Endothelial cell of umbilical vein (primary cell): Measurements from ENCODE around the gene TMEM229B. TPM values are rescaled to one million over a fixed set of nuclear protein-coding genes. Genes with fewer than 3 reads are reported as not detected.

Source experiments
- BruUV-seq: library from RNA; stranded (reverse); fragments of 400-500 nt; replicated peaks from 2 replicates; lab custom pipeline; 2021; lab: Mats Ljungman, UMichigan
- CTCF ChIA-PET: fragments of 300-600, 350-600 bp; sonication (Branson Sonifier 250); formaldehyde crosslinking; loops from one replicate; lab custom pipeline; 2021; ENCODE audit warnings: antibody characterized with exemption, inconsistent platforms; lab: Charles Lee
- POLR2A ChIA-PET: fragments of 300-600, 350-600 bp; sonication (Branson Sonifier 250); formaldehyde crosslinking; loops from one replicate; lab custom pipeline; 2021; ENCODE audit warnings: antibody characterized with exemption, inconsistent platforms; lab: Charles Lee
- DNase-seq: peaks from one replicate; pipeline ENCODE4 v3.0.0-alpha.2; 2011; ENCODE audit warnings: low read depth, low spot score
- FAIRE-seq: peaks from 2 replicates; lab custom pipeline; 2011; peaks lifted over from hg19 to GRCh38; lab: Jason Lieb, UNC
- H2AFZ ChIP-seq: 2 replicates; pipeline ENCODE4 v1.6.0; 2012; ENCODE audit warnings: low read depth, low read length, control low read depth, inconsistent platforms
- H3K27ac ChIP-seq: 2 replicates; pipeline ENCODE4 v1.5.1; 2011; ENCODE audit warnings: low read depth, mild to moderate bottlenecking, control low read depth, low read length, moderate library complexity; ENCODE audit not compliant: insufficient read depth
- H3K27me3 ChIP-seq, 2 experiments: 2 replicates each; pipeline versions ENCODE4 v1.6.0 to v1.6.1; 2011; ENCODE audit warnings: low read length in 2 of 2, mixed read lengths in 1 of 2; ENCODE audit not compliant: control insufficient read depth in 2 of 2, insufficient read depth in 2 of 2
- H3K36me3 ChIP-seq, 2 experiments: 2 replicates in 1 of 2; 3 replicates in 1 of 2; pipeline ENCODE4 v1.5.1; 2011; ENCODE audit warnings: low read length in 2 of 2, mild to moderate bottlenecking in 1 of 2, moderate library complexity in 1 of 2; ENCODE audit not compliant: control insufficient read depth in 2 of 2, insufficient read depth in 2 of 2; ENCODE audit errors: extremely low read depth in 1 of 2
- H3K4me1 ChIP-seq: 3 replicates; pipeline ENCODE4 v1.5.1; 2011; ENCODE audit warnings: mild to moderate bottlenecking, low read length; ENCODE audit not compliant: control insufficient read depth, insufficient read depth; ENCODE audit errors: extremely low read depth
- H3K4me2 ChIP-seq: 2 replicates; pipeline ENCODE4 v1.6.1; 2011; ENCODE audit warnings: low read length, control low read depth, mixed read lengths; ENCODE audit not compliant: insufficient read depth
- H3K4me3 ChIP-seq, 3 experiments: fragments of 200-600 bp in 1 of 3; sonication (generic), shearing (Covaris generic) in 1 of 3; replicated peaks in 1 of 3; 2 replicates each; pipeline ENCODE4 v1.5.1; 2011 to 2016; ENCODE audit warnings: control low read depth in 3 of 3, low read length in 3 of 3, mild to moderate bottlenecking in 2 of 3, inconsistent platforms in 1 of 3, low read depth in 1 of 3, moderate library complexity in 1 of 3; ENCODE audit not compliant: insufficient read depth in 1 of 3
- H3K79me2 ChIP-seq: 2 replicates; pipeline ENCODE4 v1.6.0; 2012; ENCODE audit warnings: low read length, inconsistent platforms; ENCODE audit not compliant: control insufficient read depth, insufficient read depth
- H3K9ac ChIP-seq: replicated peaks from 2 replicates; pipeline ENCODE3; 2011; ENCODE audit warnings: low read length, control low read depth; ENCODE audit not compliant: insufficient read depth; ENCODE audit errors: extremely low read depth
- H3K9me1 ChIP-seq: replicated peaks from 3 replicates; pipeline ENCODE4 v1.6.0; 2011; ENCODE audit warnings: mild to moderate bottlenecking, low read length; ENCODE audit not compliant: control insufficient read depth, insufficient read depth; ENCODE audit errors: extremely low read depth
- H3K9me3 ChIP-seq: replicated peaks from 2 replicates; pipeline ENCODE4 v1.5.1; 2012; ENCODE audit warnings: low read length, inconsistent platforms; ENCODE audit not compliant: control insufficient read depth, insufficient read depth
- H4K20me1 ChIP-seq: replicated peaks from 2 replicates; pipeline ENCODE3; 2011; ENCODE audit warnings: mild to moderate bottlenecking, low read length; ENCODE audit not compliant: control insufficient read depth, insufficient read depth; ENCODE audit errors: extremely low read depth
- CTCF ChIP-seq, 2 donors: IDR thresholded peaks; 1 replicate in 1 of 2; 2 replicates in 1 of 2; pipeline ENCODE4 v1.5.1; 2011; ENCODE audit warnings: low read length in 2 of 2, mild to moderate bottlenecking in 2 of 2, moderate library complexity in 2 of 2, control low read depth in 1 of 2, inconsistent platforms in 1 of 2, low read depth in 1 of 2; ENCODE audit not compliant: insufficient read depth in 1 of 2; ENCODE audit errors: extremely low read depth in 1 of 2
- EZH2 ChIP-seq: IDR thresholded peaks from 2 replicates; pipeline ENCODE4 v1.6.1; 2012; ENCODE audit warnings: borderline replicate concordance, low read depth, mild to moderate bottlenecking, moderate library complexity, low read length, inconsistent platforms; ENCODE audit not compliant: severe bottlenecking
- FOS ChIP-seq: IDR thresholded peaks from 2 replicates; pipeline ENCODE4 v1.6.1; 2011; ENCODE audit warnings: mild to moderate bottlenecking, low read length, moderate library complexity, borderline replicate concordance; ENCODE audit not compliant: insufficient read depth
- GATA2 ChIP-seq: IDR thresholded peaks from 2 replicates; pipeline ENCODE4 v1.7.0; 2011; ENCODE audit warnings: low read depth, mild to moderate bottlenecking, moderate library complexity, mixed read lengths, low read length; ENCODE audit not compliant: insufficient read length, insufficient read depth
- JUN ChIP-seq: IDR thresholded peaks from 2 replicates; pipeline ENCODE4 v1.6.1; 2011; ENCODE audit warnings: borderline replicate concordance, low read depth; ENCODE audit not compliant: insufficient read length, insufficient read depth
- MAX ChIP-seq: IDR thresholded peaks from 2 replicates; pipeline ENCODE4 v1.6.1; 2011; ENCODE audit not compliant: insufficient read depth, insufficient read length
- MYC ChIP-seq: IDR thresholded peaks from one replicate; pipeline ENCODE4 v1.6.1; 2011; ENCODE audit warnings: mild to moderate bottlenecking, low read depth, low read length
- POLR2A ChIP-seq: IDR thresholded peaks from 2 replicates; pipeline ENCODE4 v1.6.1; 2012; ENCODE audit warnings: low read depth, mild to moderate bottlenecking, control low read depth, low read length
- POLR2AphosphoS5 ChIP-seq: IDR thresholded peaks from 2 replicates; pipeline ENCODE4 v1.6.1; 2012; ENCODE audit warnings: low read depth, mild to moderate bottlenecking, control low read depth, low read length, moderate library complexity; ENCODE audit not compliant: insufficient read depth
- dilution Hi-C: fragments of 300-500 bp; cut with MboI; formaldehyde crosslinking; loops from one replicate; pipeline ENCODE4 v1.15.0; 2019; ENCODE audit warnings: low sequenced_read_pairs; ENCODE audit not compliant: extremely low pct_ligation_motif_present
- intact Hi-C: fragments of 100-400 bp; cut with micrococcal nuclease; formaldehyde crosslinking; loops from one replicate; pipeline ENCODE4 v1.10.0; 2022
- polyA plus RNA-seq, 4 experiments: library from polyadenylated mRNA; depleted of rRNA in 3 of 4; stranded (reverse) in 3 of 4; unstranded in 1 of 4; fragments of >200 nt; gene quantifications; 2 replicates each; pipeline versions ENCODE4 v1.2.1 to v1.2.3, GENCODE V29; 2011 to 2012; ENCODE audit warnings: missing spikeins in 1 of 4
- total RNA-seq: library from RNA; stranded (reverse); gene quantifications from 2 replicates; pipeline ENCODE4 v1.2.3, GENCODE V29; 2021

TMEM229B gene
- total and polyA plus RNA-seq, 2 donors (not counting 3 experiments of a cell fraction or from before 2014, with no cell fraction given) = 0.03 TPM; not detected in 1

- CTCF ChIA-PET = interaction anchor here (0.8 to 3.6 kb wide), 6 partner anchors 11 to 176 kb away, joined by 3 to 336 read pairs (median 24); no protein-coding TSS in a partner anchor
- POLR2A ChIA-PET = no interaction called here
- Histone ChIP-seq H3K4me2 (no peak overlapping the region), H3K4me3 (no peak overlapping the region), H3K9me1 (no peaks in the 10 kb centered on the region), H2AFZ (no peak overlapping the region), H3K79me2 (no peaks in the 10 kb centered on the region), H4K20me1 (no peaks in the 10 kb centered on the region), H3K4me1 (no peaks in the 10 kb centered on the region), H3K9ac (no peak overlapping the region), H3K9me3 (no peaks in the 10 kb centered on the region), H3K36me3 (no peaks in the 10 kb centered on the region), H3K27ac (no peak overlapping the region), H3K27me3 (peaks cover 30 to 39% of the 10 kb centered on the region in 2 experiments)
- no TSS peak for BruUV-seq
- no peak for DNase-seq
- no peak for FAIRE-seq
- intact Hi-C loops (no loop called here), dilution Hi-C loops (no loop called here)
- no peak for TF ChIP-seq EZH2
- TF ChIP-seq POLR2AphosphoS5 = no peak
- no peak for TF ChIP-seq JUN
- no peak for TF ChIP-seq POLR2A
- no peak for TF ChIP-seq CTCF (IDR thresholded peaks at IDR 0.05; ENCODE audit: extremely low read depth in 1 of 2, insufficient read depth in 1 of 2, low read depth in 1 of 2, low read length in 2 of 2)
- TF ChIP-seq GATA2 = no peak
- no peak for TF ChIP-seq FOS
- no peak for TF ChIP-seq MYC
- no peak for TF ChIP-seq MAX
These were observed 39.8 kb upstream of the TMEM229B start for GRCh38 chr14:67528276-67528675.
